ENCODE data around the gene TRMT11. TPM values are rescaled to one million over a fixed set of nuclear protein-coding genes. Genes with fewer than 3 reads are reported as not detected.
A peak's percentile ranks its signal among the peaks of the same experiment; 100 is the strongest.

The TRMT11 gene
- total RNA-seq, 1 donor from 2014 or later = 20.4 TPM

DNA sequence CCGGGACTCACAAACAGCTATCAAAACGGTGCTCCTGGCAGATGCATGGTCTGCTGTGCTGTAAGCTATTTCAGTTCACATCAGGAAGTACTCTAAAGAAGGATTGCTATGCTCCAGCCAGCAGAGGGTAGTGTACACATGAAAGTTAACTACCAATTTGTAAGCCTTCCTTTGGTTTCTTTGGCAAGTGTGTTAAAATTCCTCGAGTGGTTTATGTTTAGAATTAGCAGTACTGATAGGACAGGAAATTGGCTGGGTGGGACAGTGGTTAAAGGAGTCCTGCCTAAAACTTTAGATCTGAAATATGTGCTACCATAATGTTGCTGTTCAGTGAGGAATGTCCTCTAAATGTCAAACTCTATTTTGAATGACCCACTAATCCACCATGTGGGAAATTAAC, 47.4 kb downstream of the TRMT11 start:
- Mint-ChIP-seq H3K4me1 (ENCODE audit: unreplicated experiment) (peaks cover 11% of the 10 kb centered on the region), H3K36me3 (ENCODE audit: unreplicated experiment) (peaks cover 24% of the 10 kb centered on the region), H3K27ac (ENCODE audit: unreplicated experiment) (peak overlapping the region; percentile 29), H3K27me3 (ENCODE audit: unreplicated experiment) (no peaks in the 10 kb centered on the region), H3K9me3 (ENCODE audit: unreplicated experiment) (no peaks in the 10 kb centered on the region), H3K4me3 (ENCODE audit: unreplicated experiment) (no peak overlapping the region)
- TF ChIP-seq, protein P1, sequence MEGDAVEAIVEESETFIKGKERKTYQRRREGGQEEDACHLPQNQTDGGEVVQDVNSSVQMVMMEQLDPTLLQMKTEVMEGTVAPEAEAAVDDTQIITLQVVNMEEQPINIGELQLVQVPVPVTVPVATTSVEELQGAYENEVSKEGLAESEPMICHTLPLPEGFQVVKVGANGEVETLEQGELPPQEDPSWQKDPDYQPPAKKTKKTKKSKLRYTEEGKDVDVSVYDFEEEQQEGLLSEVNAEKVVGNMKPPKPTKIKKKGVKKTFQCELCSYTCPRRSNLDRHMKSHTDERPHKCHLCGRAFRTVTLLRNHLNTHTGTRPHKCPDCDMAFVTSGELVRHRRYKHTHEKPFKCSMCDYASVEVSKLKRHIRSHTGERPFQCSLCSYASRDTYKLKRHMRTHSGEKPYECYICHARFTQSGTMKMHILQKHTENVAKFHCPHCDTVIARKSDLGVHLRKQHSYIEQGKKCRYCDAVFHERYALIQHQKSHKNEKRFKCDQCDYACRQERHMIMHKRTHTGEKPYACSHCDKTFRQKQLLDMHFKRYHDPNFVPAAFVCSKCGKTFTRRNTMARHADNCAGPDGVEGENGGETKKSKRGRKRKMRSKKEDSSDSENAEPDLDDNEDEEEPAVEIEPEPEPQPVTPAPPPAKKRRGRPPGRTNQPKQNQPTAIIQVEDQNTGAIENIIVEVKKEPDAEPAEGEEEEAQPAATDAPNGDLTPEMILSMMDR (IDR thresholded peaks at IDR 0.05) = peak; percentile 78
- no peak for DNase-seq (ENCODE audit: extremely low spot score, unreplicated experiment)

DNA sequence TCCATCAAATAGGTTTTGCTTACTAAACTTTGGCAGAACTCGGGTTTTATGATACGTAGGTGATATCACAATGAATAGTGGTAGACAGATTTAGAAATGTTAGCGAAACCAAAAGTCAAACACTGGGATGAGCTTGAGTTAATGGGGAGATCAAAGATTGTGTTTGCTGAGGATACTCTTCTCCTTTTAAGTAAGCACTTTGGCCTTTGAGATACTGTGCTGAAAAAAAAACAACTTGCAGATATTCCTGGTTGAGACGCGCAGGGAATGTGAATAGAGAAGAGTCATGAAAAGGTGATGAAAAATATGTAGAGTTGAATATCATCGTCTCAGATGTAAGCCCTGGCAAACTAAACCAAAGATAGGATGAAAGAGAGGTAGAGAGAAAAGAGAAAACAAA, 48.3 kb downstream of the TRMT11 start:
- DNase-seq (ENCODE audit: extremely low spot score, unreplicated experiment) = no peak
- no peaks in the 10 kb centered on the region for H3K9me3 Mint-ChIP-seq (ENCODE audit: unreplicated experiment)
- no peak overlapping the region for H3K27ac Mint-ChIP-seq (ENCODE audit: unreplicated experiment)
- TF ChIP-seq, protein P1 (IDR thresholded peaks at IDR 0.05) = no peak
- H3K27me3 Mint-ChIP-seq (ENCODE audit: unreplicated experiment) = no peaks in the 10 kb centered on the region
- peaks cover 24% of the 10 kb centered on the region for H3K36me3 Mint-ChIP-seq (ENCODE audit: unreplicated experiment)
- H3K4me3 Mint-ChIP-seq (ENCODE audit: unreplicated experiment) = no peak overlapping the region
- H3K4me1 Mint-ChIP-seq (ENCODE audit: unreplicated experiment) = peaks cover 19% of the 10 kb centered on the region

DNA sequence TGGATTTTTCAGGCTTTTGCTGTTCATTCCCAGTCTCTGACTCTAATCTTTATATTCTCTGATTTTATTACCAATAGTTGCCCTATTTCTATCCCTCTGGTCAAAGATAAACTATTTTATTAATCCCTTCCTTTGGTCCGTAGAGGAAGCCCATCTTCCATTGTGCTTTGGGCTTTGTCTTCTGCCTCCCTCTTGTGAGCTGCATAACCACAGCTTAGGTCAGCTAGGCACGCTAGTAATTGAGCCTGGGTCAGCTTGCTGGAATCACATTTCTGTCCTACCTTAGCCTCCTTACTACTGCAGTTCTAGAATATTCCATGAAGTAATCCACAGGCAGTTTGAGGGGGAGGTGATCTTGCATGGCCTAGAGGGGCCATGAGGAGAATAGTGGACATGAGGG, 49.4 kb downstream of the TRMT11 start:
- TF ChIP-seq, protein P1 (IDR thresholded peaks at IDR 0.05) = no peak
- H3K36me3 Mint-ChIP-seq (ENCODE audit: unreplicated experiment) = peaks cover 22% of the 10 kb centered on the region
- no peak overlapping the region for H3K27ac Mint-ChIP-seq (ENCODE audit: unreplicated experiment)
- H3K9me3 Mint-ChIP-seq (ENCODE audit: unreplicated experiment) = no peaks in the 10 kb centered on the region
- no peak for DNase-seq (ENCODE audit: extremely low spot score, unreplicated experiment)
- peaks cover 29% of the 10 kb centered on the region for H3K4me1 Mint-ChIP-seq (ENCODE audit: unreplicated experiment)
- no peak overlapping the region for H3K4me3 Mint-ChIP-seq (ENCODE audit: unreplicated experiment)
- H3K27me3 Mint-ChIP-seq (ENCODE audit: unreplicated experiment) = no peaks in the 10 kb centered on the region

DNA sequence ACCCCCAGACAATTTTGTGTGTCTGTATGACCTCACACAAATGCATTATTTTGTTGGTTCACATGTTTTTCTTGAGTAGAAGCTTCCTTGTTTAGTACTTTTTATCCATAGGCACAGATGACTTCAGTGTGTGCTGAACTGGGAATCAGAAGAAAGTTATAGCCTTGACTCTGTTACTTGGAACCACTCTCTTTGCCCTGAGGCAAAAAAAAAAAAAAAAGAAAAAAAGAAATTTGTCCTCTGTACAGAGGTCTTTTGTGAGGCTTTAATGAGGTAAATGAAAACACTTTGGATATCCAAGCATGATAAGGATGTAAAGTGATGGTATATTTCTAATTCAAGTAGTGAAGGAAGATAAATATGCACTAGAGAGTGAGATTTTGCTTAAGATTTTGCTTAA, 51.9 kb downstream of the TRMT11 start:
- no peak overlapping the region for H3K27ac Mint-ChIP-seq (ENCODE audit: unreplicated experiment)
- no peak for DNase-seq (ENCODE audit: extremely low spot score, unreplicated experiment)
- no peaks in the 10 kb centered on the region for H3K27me3 Mint-ChIP-seq (ENCODE audit: unreplicated experiment)
- H3K36me3 Mint-ChIP-seq (ENCODE audit: unreplicated experiment) = peaks cover 27% of the 10 kb centered on the region
- peaks cover 44% of the 10 kb centered on the region for H3K4me1 Mint-ChIP-seq (ENCODE audit: unreplicated experiment)
- no peaks in the 10 kb centered on the region for H3K9me3 Mint-ChIP-seq (ENCODE audit: unreplicated experiment)
- no peak overlapping the region for H3K4me3 Mint-ChIP-seq (ENCODE audit: unreplicated experiment)
- TF ChIP-seq, protein P1 (IDR thresholded peaks at IDR 0.05) = no peak

DNA sequence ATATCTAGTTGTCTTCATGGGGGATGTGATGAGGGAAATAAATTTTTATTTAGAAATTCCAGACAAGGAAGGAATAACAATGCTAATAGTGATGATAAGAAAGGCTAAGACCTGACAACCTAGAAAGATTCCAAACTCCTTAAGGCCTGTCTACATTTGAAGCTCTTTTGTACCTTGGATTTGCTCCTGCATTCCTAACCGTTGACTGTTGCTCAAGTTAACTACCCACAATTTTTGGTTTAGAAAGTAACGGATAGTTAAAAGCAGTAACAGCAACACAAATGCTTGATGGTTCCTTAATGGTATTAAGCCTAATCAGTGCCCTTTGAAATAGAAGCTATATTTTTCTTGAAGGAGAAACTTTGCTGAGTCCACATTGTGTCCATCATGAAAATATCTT, 52.9 kb downstream of the TRMT11 start:
- TF ChIP-seq, protein P1 (IDR thresholded peaks at IDR 0.05) = no peak
- no peak overlapping the region for H3K4me3 Mint-ChIP-seq (ENCODE audit: unreplicated experiment)
- no peak overlapping the region for H3K27ac Mint-ChIP-seq (ENCODE audit: unreplicated experiment)
- no peaks in the 10 kb centered on the region for H3K27me3 Mint-ChIP-seq (ENCODE audit: unreplicated experiment)
- peaks cover 28% of the 10 kb centered on the region for H3K36me3 Mint-ChIP-seq (ENCODE audit: unreplicated experiment)
- DNase-seq (ENCODE audit: extremely low spot score, unreplicated experiment) = no peak
- peaks cover 1% of the 10 kb centered on the region for H3K9me3 Mint-ChIP-seq (ENCODE audit: unreplicated experiment)
- peaks cover 36% of the 10 kb centered on the region for H3K4me1 Mint-ChIP-seq (ENCODE audit: unreplicated experiment)
